D721Med (cell line): ENCODE data around the gene EFNA5.

Experiments used
- DNase-seq: peaks from one replicate; pipeline ENCODE4 v3.0.0; 2011; ENCODE audit warnings: low spot score; ENCODE audit not compliant: insufficient read length
- FAIRE-seq: peaks from 2 replicates; lab custom pipeline; 2011; peaks lifted over from hg19 to GRCh38; lab: Jason Lieb, UNC
- TF ChIP-seq, protein P1 (sequence below): IDR thresholded peaks from 2 replicates; pipeline ENCODE4 v1.5.1; 2012; ENCODE audit warnings: mild to moderate bottlenecking, control low read depth; ENCODE audit not compliant: insufficient read depth; ENCODE audit errors: missing control alignments

Gene EFNA5

DNA sequence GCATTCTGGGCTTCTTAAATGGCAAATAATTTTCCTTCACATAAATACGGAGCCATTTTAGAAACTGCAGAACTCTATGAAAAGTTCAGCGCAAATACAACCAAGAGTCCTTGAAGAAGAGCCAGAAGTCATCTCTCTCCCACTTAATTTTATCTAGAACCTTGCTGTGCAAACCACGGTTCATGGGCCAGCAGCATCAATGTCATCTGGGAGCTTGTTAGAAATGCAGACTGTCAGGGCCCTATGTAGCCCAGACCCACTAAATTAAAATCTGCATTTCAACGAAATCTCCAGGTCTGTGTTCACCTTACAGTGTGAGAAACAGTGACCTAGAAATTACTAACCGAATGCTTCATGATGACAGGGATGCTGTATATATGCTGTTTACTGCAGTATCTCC is 12.2 kb downstream of the EFNA5 start:
- no peak for FAIRE-seq
- TF ChIP-seq, protein P1, sequence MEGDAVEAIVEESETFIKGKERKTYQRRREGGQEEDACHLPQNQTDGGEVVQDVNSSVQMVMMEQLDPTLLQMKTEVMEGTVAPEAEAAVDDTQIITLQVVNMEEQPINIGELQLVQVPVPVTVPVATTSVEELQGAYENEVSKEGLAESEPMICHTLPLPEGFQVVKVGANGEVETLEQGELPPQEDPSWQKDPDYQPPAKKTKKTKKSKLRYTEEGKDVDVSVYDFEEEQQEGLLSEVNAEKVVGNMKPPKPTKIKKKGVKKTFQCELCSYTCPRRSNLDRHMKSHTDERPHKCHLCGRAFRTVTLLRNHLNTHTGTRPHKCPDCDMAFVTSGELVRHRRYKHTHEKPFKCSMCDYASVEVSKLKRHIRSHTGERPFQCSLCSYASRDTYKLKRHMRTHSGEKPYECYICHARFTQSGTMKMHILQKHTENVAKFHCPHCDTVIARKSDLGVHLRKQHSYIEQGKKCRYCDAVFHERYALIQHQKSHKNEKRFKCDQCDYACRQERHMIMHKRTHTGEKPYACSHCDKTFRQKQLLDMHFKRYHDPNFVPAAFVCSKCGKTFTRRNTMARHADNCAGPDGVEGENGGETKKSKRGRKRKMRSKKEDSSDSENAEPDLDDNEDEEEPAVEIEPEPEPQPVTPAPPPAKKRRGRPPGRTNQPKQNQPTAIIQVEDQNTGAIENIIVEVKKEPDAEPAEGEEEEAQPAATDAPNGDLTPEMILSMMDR: no peak
- DNase-seq: no peak

DNA sequence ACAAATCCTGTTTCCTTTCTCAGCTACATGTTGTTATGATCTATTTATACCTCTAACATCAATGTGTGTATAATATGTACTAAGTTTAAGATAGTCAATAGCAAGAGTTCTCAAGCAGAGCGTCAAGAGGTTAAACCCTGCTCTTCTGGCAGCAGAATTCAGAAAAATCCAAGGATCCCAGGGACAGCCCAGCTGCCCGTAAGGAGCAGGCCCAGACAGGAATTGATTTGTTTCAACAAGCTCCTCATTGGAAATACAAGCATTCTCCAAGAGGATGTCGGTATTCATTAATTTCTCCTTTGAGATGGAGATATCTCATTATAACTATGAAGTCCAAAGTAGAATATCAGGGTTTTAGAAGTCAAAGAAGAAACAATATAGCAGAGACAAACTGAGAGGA is 14.9 kb downstream of the EFNA5 start:
- FAIRE-seq: no peak
- TF ChIP-seq, protein P1: no peak
- no peak for DNase-seq

DNA sequence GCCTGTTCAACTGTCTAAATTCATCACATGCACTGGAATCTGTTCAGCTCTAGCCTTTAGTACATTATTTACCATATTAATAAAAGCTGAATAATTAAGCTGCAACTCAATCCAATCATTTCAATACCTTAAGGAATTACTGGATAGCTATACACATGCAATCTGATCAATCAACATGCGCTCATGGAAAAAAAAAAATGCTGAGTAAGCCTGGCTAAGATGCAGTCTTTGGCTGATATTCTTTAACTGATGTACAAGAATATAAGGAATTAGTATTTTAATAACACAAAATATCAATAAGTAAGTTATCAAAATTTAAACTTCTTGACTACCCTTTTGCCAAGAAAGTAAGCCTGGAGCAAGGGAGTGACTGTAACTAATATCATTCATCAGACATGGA is 15.9 kb downstream of the EFNA5 start:
- no peak for FAIRE-seq
- DNase-seq: no peak
- TF ChIP-seq, protein P1: no peak

DNA sequence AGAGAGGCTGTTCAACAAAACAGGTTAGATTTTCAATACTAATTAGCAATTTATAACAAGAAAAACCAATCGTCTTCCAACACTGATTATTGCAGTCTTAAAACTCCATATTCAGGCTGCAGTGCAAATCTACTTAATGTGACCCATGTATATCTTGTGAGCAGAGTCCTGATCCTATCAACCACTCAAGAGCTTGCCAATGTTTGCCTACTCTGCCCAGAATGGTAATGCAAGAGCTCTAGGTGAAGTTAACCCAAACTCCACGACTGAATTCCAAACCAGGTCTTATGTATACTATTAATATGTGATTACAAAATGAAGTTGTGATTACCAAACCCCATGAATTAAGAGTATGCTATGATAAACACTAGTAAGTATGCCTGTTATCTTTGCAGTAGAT is 17.1 kb downstream of the EFNA5 start:
- DNase-seq (no peak), FAIRE-seq (peak; percentile 70)
- TF ChIP-seq, protein P1: no peak

DNA sequence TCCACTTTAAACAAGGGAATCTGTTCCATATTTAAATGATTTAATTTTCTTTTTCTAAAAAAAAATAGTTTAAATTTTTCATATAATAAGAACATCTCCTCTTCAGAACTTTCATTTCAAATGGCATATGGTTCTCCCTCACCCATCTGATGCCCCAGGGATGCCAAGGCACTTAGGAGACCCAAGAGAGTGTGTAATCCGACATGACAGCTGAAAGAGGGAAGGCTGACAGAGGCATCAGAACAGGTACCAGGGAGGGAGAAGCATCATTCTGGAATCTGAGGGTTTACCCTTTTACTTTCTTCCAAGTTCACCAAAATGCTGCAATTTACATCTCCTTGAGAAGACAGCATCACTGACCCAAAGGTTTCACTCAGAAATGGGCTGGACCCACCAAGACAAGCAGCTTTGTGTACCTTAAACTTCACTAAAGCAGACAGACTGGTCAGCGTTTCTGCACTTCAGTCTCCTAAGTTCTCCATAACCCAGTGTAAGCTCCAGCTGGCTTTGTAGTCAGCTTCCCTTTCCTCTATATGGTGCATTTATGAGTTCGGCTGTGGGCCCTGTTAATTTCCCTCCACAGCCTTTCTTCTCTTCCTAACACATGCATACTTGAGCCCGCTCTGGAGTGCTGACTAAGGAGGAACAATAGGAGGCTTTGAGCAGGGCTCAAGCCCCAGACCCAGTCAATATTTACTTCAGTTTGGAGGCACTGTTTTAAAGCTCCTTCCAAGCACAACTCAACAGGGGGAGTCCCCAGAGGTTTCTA is 17.7 kb downstream of the EFNA5 start:
- DNase-seq: no peak

DNA sequence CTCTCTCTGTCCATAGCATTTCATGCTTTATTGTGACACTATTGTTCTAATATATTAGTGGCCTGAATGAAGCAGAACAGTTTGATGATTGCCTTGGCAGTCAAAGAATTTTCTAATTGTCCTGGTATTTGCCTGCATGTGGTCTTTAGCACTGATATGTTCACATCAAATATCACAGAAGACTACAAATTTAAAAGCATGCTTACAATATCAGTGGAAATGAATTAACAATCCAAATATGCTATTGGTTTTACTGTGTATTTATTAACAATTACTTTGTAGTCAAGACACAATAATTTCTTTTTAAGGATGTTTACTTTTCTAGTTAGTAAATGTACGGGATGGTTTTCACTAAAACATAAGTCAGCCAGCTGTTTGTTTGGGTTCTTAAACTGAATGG is 18.3 kb downstream of the EFNA5 start:
- FAIRE-seq: no peak
- TF ChIP-seq, protein P1: no peak
- no peak for DNase-seq

More for the DNA sequence above, 17.7 kb downstream of the EFNA5 start:
- no peak for FAIRE-seq
- TF ChIP-seq, protein P1: no peak

DNA sequence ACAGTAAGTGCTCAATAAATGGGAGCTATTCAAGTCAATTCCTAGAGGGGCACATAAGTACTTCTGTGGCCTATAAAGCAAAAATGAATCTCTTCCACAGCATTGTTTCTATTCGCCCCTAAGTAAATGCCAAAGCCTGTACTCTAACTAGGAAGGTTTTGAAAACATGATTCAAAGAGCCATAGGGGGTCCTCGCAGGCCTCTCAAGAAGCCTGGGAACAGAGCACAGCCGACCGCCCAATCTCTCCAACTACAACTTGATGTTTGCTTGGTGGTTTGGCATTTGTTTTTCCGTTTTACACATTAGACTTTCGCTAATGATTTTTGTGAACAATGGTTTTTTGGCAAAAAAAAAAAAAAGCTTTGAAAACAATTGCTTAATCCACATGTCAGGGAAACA is 19.4 kb downstream of the EFNA5 start:
- DNase-seq (no peak), FAIRE-seq (no peak)
- TF ChIP-seq, protein P1: no peak
